ENCODE data around the gene REEP6.

REEP6 gene

GRCh38 chr19:1538978-1539377 is 48.0 kb downstream of the REEP6 start:
- no peak for TF ChIP-seq CTCF (IDR thresholded peaks at IDR 0.05)

GRCh38 chr19:1540365-1540925 is 49.5 kb downstream of the REEP6 start:
- no peak for TF ChIP-seq CTCF (IDR thresholded peaks at IDR 0.05)

Data from LNCAP (cell line).